HG02943 (cell line): ENCODE measurements around the gene C2orf80.
"Not testable (repeated sequence)": the region's sequence is repeated elsewhere in the genome, so short reads cannot be mapped to it uniquely, and the experiment has no call there.

Experiments
- ATAC-seq: cut with Tn5 transposase; IDR thresholded peaks from one replicate; pipeline ENCODE4 v1.9.1; 2021; ENCODE audit warnings: mild to moderate bottlenecking, low read depth, moderate library complexity; ENCODE audit not compliant: unreplicated experiment

C2orf80 gene

GRCh38 chr2:208182835-208183234 lies 7.0 kb downstream of the C2orf80 start:
- no peak for ATAC-seq

DNA sequence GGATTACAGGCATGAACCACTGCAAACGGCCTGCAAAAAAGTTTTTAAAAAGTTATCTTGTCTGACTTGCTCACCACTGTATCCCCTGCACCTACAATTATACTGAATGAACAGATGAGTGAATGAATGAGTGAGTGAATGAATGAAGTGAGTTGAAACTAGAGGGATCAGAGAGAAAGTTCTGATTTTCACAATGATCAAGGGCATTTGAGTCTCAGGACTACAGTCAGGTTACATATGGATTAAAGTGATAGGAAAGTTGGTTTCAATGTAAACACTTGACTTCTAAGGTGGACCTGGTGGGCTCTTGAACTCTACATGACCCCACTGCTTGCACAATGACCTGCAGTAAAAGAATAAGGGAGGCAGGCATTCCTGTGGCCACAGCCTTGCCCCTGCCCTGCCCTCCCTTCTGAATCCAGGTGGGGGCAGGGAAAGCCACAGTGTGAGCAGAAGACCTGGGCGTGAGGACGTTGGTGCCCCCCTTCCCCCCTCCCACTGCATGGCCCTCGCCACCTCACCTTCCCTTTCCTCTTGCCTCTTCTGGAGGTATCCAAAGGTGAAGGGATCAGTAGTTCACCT lies 10.7 kb downstream of the C2orf80 start:
- no peak for ATAC-seq

- ATAC-seq: no peak
Measured at GRCh38 chr2:208175840-208176153, 14.0 kb downstream of the C2orf80 start.

DNA sequence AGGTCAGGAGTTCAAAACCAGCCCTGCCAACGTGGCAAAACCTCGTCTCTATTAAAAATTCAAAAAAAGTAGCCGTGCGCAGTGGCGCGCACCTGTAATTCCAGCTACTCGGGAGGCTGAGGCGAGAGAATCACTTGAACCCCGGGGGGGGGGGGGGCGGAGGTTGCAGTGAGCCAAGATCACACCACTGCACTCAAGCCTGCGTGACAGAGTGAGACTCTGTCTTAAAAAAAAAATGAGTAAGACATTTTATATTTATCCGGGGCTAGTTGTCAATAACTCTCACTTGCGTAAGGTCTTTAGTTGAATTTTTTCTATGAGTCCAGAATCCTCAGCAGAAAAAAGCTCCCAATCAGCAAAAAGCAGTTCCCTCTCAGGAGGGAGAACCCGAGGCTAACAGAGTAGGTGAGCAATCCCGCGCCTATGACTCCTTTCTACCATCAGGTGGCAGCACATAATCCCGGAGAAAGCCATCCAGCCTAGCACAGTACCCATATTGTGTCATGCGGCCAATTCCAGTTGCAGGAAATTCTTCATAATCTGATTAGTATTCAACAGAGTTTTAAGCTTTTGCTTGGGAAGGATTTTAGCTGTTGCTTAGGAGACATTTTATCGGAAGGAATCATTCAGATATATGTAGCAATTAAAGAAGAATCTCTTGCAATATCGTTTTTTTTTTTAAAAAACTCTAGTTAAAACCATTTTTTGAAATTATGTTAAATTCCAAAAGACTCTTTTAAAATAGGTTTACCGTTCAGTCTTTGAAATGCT lies 14.6 kb downstream of the C2orf80 start:
- ATAC-seq: peak; percentile 96

GRCh38 chr2:208174144-208174543 lies 15.7 kb downstream of the C2orf80 start:
- ATAC-seq: no peak

DNA sequence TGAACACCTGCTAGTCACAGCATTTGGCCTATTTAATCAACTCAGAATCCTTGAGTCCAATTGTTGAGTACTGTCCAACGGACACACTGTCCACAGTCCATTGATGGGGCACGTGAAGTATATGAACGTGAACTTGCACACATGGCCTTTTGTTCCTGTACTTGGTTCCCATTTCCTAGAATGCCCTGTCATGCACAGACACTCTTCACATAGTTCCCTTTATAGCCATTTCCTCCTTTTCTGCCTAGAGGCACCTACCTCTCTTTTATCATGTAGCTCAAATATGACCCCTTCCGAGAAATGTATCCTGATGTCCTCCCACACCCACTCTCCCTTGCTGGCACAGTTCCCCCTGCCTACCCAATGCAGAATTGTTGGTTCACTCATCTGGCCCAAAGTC lies 17.7 kb downstream of the C2orf80 start:
- no peak for ATAC-seq

DNA sequence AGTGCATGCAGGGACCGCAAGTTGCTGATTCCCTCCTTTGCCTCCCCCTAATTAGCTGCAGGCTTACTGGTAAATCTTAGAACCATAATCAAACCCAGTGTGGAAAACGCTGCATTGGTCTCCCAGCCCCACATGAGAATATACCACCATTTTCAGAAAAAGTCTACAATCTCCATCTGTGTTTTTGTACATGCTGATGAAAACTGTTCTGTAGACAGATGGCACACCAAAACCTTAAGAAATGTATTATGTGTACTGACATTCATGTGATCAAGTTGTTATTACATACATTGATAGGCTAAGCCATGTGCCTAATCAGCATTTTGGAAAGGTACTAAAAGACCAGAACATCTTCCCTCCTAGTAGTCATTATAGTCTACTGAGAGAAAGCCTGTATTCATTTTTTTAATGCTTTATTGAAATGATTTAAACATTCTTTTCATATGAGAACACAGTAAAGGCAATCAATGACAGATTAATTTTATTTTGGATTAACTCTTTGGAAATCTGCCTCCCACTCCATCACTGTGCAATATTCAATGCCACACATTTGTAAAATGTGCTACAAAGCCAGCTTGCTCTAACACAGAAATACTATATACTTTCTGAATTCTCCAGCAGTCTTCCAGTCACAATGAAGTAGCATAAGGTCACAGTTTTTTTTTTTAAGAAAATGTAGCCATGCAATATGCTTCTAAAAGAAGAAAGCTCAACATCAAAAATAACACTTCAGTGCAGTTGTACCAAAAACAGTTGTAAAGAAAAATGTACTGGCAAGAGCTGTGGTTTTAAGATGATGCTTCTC lies 24.7 kb downstream of the C2orf80 start:
- ATAC-seq: no peak

- no peak for ATAC-seq
Measured at GRCh38 chr2:208163489-208163888, 26.3 kb downstream of the C2orf80 start, which contains the start of gene CRYGA. CRYGA (minus strand) TSS chr2:208163589; CDS start chr2:208163556, 33 bp downstream.

DNA sequence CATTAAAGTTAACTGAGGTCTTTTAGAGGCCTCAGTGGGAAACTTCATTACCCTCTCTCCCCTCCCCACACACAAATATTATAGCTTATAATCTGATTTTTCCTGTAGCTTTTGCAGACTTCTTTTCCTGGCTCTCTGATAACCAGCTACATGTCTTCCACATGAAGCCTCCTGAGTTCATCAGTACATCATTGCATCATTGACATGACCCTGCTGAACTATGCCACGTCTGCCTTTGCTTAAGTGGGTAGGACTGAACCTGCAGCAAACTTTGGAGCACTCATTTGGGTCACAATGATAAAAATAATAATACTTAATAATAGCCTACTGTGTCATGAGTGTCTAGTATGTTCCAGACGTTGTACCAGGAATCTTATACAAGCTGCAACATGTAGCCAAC lies 33.4 kb downstream of the C2orf80 start:
- ATAC-seq: no peak

DNA sequence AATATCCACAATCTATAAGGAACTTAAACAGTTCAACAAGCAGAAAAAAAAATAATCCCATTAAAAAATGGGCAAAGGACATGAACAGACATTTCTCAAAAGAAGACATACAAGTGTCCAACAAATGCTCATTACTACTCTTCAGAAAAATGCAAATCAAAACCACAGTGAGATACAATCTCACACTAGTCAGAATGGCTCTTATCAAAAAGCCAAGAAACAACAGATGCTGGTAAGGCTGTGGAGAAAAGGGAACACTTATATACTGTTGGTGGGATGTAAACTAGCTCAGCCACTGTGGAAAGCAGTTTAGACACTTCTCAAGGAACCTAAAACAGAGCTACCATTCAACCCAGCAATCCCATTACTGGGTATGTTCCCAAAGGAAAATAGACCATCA lies 36.7 kb downstream of the C2orf80 start:
- no peak for ATAC-seq

GRCh38 chr2:208150956-208151355 lies 38.9 kb downstream of the C2orf80 start:
- no peak for ATAC-seq

DNA sequence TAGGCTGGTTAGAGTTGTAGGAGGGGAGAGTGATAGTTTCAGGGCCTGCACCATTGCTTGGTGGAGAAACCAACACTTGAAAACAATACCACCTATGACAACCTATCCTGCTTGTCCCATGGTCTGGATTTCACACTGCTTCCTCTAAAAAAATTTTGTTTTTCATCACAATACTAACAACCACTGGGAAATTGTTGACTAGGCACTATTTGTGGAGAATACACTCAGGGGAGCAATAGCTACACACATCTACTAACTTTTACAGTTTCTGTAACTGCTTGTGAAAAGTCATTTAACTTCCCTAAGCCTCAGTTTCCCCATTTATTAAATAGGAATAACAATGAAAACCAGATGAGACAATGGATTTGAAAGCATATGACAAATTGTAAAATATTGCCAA lies 39.7 kb downstream of the C2orf80 start:
- no peak for ATAC-seq

DNA sequence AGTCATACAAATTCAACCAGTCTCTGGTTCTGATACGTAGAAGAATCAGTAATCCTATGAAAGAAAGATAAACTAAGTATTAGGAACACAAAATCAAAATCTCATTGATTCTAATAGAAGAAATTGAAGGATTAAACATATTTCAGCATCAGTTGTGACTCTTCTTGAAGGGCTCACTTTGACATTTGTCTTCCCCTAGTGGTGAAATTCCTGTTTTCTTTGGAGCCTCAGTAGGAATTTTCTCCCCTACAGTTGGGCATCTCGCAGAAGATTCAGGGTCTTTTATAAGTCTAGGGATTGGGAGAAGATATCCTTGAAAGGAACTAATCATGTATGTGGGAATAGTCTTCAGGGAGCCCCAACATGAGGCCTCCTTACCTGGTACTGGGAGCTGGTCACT lies 41.0 kb downstream of the C2orf80 start:
- no peak for ATAC-seq

GRCh38 chr2:208147759-208148158 lies 42.1 kb downstream of the C2orf80 start:
- no peak for ATAC-seq

DNA sequence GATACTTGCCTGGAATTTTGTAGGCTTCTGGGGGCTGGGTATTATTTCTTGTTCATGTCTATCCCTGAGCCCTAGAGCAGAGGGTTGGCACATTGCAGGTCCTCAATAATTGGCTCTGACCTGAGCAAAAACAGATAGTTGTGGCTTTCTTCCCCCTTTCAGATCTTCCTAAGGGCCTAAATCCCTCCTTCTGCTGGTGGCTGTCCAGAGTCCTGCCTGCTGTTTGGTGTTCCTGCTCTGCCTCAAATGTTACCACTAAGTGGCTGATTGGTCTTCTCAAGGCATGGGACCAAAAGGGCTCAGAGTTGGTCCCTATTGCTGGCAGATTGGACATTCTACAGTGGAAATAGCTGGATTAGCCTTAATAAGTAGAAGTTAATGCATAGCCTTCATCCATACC lies 42.8 kb downstream of the C2orf80 start:
- ATAC-seq: no peak

DNA sequence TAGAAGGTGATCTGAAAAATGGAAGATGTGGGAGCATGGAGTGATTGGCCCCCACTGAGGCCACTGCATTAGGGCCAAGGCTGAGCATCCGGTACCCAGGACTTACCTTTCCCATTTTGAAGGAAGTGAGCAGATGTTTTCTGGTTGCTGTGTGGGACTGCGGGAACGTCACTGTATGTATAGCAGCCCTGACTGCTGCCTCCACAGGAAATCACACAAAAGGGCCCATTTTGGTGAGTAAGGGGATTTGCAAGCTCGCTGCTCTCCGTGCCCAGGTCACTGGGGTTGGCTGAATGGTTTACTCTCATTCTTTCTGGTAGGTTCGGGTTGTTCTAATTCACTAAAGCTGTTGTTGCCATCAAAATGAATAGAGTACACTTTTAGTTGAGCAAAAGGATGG lies 43.8 kb downstream of the C2orf80 start, which contains the start of gene CRYGB:
Gene CRYGB (minus strand): TSS at position 153 of the 400 bp plus-strand sequence. CDS start 38 bp downstream, at position 115.
- no peak for ATAC-seq

DNA sequence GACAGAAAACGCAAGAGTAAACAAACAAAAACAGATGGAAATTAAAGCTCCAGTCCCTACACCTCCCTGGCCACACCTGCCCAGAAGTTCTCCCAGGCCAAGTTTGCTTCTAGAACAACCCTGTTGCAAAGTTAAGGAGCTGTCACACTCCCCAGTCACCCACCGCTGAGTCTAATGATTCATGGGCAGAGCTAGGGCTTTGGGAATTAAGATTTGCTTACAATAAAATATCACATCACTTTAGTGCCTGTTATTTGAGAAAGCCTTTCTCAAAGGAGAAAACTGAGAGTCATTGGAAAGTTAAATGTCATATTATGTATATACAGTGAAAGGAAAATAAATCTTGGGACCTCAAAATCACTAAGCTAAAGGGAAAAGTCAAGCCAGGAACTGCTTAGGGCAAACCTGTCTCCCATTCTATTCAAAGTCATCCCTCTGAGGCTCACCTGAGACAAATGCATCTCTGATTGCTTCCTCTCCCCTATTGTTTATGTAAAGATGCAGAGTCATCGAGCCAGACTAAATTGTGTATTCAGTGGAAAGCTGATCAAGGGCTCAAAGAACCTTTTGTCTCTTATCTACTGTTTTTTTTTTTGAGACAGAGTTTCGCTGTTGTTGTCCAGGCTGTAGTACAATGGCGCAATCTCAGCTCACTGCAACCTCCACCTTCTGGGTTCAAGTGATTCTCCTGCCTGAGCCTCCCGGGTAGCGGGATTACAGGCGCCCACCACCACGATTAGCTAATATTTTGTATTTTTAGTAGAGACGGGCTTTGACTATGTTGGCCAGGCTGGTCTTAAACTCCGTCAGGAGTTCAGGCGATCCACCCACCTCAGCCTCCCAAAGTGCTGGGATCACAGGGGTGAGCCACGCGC lies 46.7 kb downstream of the C2orf80 start:
- ATAC-seq: no peak

DNA sequence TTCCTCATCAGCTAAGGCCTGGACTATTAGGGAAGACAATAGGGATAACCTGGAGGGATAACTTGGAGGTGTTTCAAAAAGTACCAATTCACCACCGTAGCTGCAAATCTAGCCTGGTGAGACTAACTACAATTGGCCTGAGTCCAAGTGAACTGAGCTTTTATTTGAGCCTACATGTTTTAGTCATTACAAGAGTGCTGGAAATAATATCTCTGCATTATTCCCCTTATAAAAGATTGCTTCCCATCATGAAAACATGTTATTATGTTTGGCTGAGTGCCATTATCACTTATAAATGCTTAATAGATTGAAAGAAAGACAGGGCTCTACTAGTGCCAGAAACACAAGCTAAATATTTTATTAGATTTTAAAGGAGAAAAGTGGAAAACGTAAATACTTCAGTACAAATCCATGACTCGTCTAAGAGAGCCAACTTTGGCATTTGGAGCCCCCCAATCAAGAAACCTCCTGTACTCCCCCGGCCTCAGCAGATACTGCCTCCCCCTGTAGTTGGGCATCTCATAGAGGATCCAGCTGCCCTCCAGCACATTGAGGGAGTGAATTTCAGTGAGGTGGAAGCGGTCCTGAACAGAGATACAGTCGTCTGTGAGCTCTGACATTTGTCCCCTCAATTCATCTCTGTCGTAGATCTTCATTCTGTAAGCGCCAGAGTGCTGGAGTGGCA lies 47.4 kb downstream of the C2orf80 start:
- ATAC-seq: no peak

DNA sequence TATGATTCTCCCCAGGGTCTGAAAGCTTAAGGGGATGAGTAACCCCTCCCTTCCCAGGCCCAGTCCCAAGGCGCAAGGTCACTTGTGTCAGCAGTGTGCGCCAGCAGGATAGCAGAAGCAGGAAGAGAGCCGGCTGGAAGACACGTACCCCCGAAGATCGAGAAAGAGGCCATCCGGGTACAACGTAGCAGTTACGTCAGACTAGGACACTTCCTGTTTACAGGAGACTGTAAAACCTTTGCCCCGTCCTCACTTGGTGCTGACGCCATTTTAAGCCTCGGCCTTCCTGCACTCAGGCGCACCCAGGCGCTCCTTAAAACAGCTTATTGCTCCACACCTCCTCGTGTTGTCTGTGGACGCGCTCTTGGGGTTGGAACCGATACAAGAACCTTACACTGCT lies 50.4 kb downstream of the C2orf80 start:
- no peak for ATAC-seq

DNA sequence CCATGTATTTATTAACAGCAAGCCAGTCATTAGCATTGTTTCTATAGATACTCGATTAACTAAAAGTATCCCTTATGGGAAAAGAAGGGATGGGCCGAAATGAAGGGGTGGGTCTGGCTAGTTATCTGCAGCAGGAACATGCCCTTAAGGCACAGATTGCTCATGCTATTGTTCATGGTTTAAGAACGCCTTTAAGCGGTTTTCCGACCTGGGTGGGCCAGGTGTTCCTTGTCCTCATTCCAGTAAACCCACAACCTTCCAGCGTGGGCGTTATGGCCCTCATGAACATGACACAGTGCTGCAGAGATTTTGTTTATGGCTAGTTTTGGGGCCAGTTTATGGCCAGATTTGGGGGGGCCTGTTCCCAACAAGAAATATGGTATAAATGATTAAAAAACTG lies 51.5 kb downstream of the C2orf80 start:
- ATAC-seq: not testable (repeated sequence)
